HG02870 (cell line): ENCODE results near the gene SHC1.

ENCODE experiments used
- ATAC-seq: cut with Tn5 transposase; IDR thresholded peaks from one replicate; pipeline ENCODE4 v1.9.1; 2021; ENCODE audit warnings: mild to moderate bottlenecking, moderate library complexity; ENCODE audit not compliant: unreplicated experiment

Gene SHC1

GRCh38 chr1:154940651-154941194, 29.8 kb downstream of the SHC1 start:
- no peak for ATAC-seq

- no peak for ATAC-seq
Observed at GRCh38 chr1:154940213-154940560, 30.4 kb downstream of the SHC1 start.

- no peak for ATAC-seq
Observed at GRCh38 chr1:154938604-154939399, 31.7 kb downstream of the SHC1 start.

GRCh38 chr1:154937988-154938386, 32.6 kb downstream of the SHC1 start:
- ATAC-seq = no peak

- ATAC-seq = peak; percentile 47
Observed at GRCh38 chr1:154937085-154937987, 33.2 kb downstream of the SHC1 start.

GRCh38 chr1:154936555-154937084, 33.9 kb downstream of the SHC1 start, which contains the start of gene PMVK:
Gene PMVK (minus strand): TSS chr1:154936719. CDS start chr1:154936685, 34 bp downstream.
- ATAC-seq = peak; percentile 65

- no peak for ATAC-seq
Observed at GRCh38 chr1:154935749-154936554, 34.6 kb downstream of the SHC1 start.

- ATAC-seq = no peak
Observed at GRCh38 chr1:154934358-154934948, 36.1 kb downstream of the SHC1 start.

GRCh38 chr1:154931940-154932487, 38.5 kb downstream of the SHC1 start:
- ATAC-seq = no peak

GRCh38 chr1:154926201-154926600, 44.3 kb downstream of the SHC1 start:
- no peak for ATAC-seq

- ATAC-seq = no peak
Observed at GRCh38 chr1:154925335-154926170, 45.0 kb downstream of the SHC1 start.

- ATAC-seq = no peak
Observed at GRCh38 chr1:154923695-154924094, 46.9 kb downstream of the SHC1 start.

GRCh38 chr1:154913273-154913672, 57.3 kb downstream of the SHC1 start:
- no peak for ATAC-seq

- ATAC-seq = no peak
Observed at GRCh38 chr1:154912755-154913154, 57.8 kb downstream of the SHC1 start.
